ENCODE results near the gene ITGAE.

DNA sequence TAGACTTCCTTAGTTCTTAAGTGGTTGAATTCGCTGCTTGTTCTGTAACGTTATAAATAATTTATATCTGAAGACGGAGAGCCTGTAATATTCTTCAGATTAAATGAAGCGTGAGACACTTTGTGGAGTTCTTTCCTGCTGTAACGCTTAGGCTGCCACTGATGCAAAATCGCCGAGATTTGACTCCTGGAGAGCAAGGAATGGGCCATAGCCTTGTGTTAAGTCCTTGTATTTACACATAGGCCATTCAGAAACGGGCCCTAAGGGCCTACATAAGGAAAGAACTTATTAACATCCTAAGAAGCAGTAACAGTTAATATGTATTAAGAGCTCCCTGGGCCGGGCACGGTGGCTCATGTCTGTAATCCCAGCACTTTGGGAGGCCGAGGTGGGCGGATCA, 131.4 kb downstream of the ITGAE start:
- TF ChIP-seq EZH2 (IDR thresholded peaks at IDR 0.05; ENCODE audit: insufficient read depth, poor library complexity, severe bottlenecking) (no peak), EZH2phosphoT487 (IDR thresholded peaks at IDR 0.05; ENCODE audit: insufficient read depth, low read depth) (no peak)
